T-cell (primary cell): ENCODE data around the gene UBAP1L. TPM values are rescaled to one million over a fixed set of nuclear protein-coding genes. Genes with fewer than 3 reads are reported as not detected.

Source experiments
- ATAC-seq, 4 experiments: fragments of 200-7000 bp in 3 of 4; fragments of 150-1000 bp in 1 of 4; cut with Tn5 transposase; replicated peaks in 1 of 4; 1 replicate in 3 of 4; 2 replicates in 1 of 4; pipeline ENCODE4 v1.10.0; 2021; ENCODE audit warnings: moderate library complexity in 3 of 4, mild to moderate bottlenecking in 2 of 4, moderate number of reproducible peaks in 1 of 4
- CTCF ChIA-PET, 2 donors: fragments of 300-600 bp; sonication (Branson Sonifier 250); formaldehyde crosslinking; loops; one replicate each; lab custom pipeline; 2022; ENCODE audit warnings: antibody characterized with exemption in 2 of 2; lab: Charles Lee
- POLR2A ChIA-PET, 2 donors: fragments of 300-600 bp; sonication (Branson Sonifier 250); formaldehyde crosslinking; loops; one replicate each; lab custom pipeline; 2022; ENCODE audit warnings: antibody characterized with exemption in 2 of 2; lab: Charles Lee
- DNase-seq, 35 experiments: peaks; one replicate each; pipeline versions ENCODE4 v3.0.0 to v3.0.0-alpha.2; 2013 to 2023
- H3K27ac ChIP-seq: one replicate; pipeline ENCODE4 v1.5.1; 2013; ENCODE audit warnings: low read length
- H3K27me3 ChIP-seq, 2 experiments: replicated peaks in 1 of 2; 1 replicate in 1 of 2; 2 replicates in 1 of 2; pipeline versions ENCODE4 v1.6.1 to v1.7.0; 2013; ENCODE audit warnings: low read length in 1 of 2, mixed read lengths in 1 of 2; ENCODE audit not compliant: control insufficient read depth in 2 of 2, insufficient read depth in 2 of 2; ENCODE audit errors: extremely low read depth in 1 of 2
- H3K36me3 ChIP-seq, 2 donors: 1 replicate in 1 of 2; 2 replicates in 1 of 2; pipeline versions ENCODE4 v1.6.1 to v1.7.0; 2013; ENCODE audit warnings: low read length in 1 of 2; ENCODE audit not compliant: control insufficient read depth in 2 of 2, insufficient read depth in 1 of 2; ENCODE audit errors: extremely low read depth in 1 of 2
- H3K4me1 ChIP-seq, 2 experiments: 1 replicate in 1 of 2; 2 replicates in 1 of 2; pipeline versions ENCODE4 v1.6.1 to v1.7.0; 2013; ENCODE audit warnings: low read length in 2 of 2, mixed read lengths in 1 of 2; ENCODE audit not compliant: insufficient read depth in 2 of 2, control insufficient read depth in 1 of 2; ENCODE audit errors: extremely low read depth in 1 of 2
- H3K4me3 ChIP-seq, 2 donors: 1 replicate in 1 of 2; 2 replicates in 1 of 2; pipeline versions ENCODE4 v1.5.1 to v1.7.0; 2013; ENCODE audit warnings: mild to moderate bottlenecking in 2 of 2, low read length in 1 of 2, moderate library complexity in 1 of 2; ENCODE audit not compliant: control insufficient read depth in 1 of 2; ENCODE audit errors: extremely low read depth in 1 of 2
- H3K9me3 ChIP-seq: 2 replicates; pipeline ENCODE4 v1.7.0; 2013
- H3K27ac Mint-ChIP-seq, 2 donors: one replicate each; pipeline ENCODE4 v1.8.0; 2020 to 2021; ENCODE audit warnings: mild to moderate bottlenecking in 2 of 2, mixed read lengths in 2 of 2
- H3K27me3 Mint-ChIP-seq, 2 donors: one replicate each; pipeline ENCODE4 v1.8.0; 2021 to 2022; ENCODE audit warnings: mixed read lengths in 2 of 2
- H3K36me3 Mint-ChIP-seq: one replicate; pipeline ENCODE4 v1.8.0; 2021; ENCODE audit warnings: mixed read lengths
- H3K4me1 Mint-ChIP-seq, 3 donors: one replicate each; pipeline ENCODE4 v1.8.0; 2020 to 2022; ENCODE audit warnings: mixed read lengths in 3 of 3, mild to moderate bottlenecking in 1 of 3
- H3K4me3 Mint-ChIP-seq, 3 donors: one replicate each; pipeline ENCODE4 v1.8.0; 2020 to 2022; ENCODE audit warnings: mild to moderate bottlenecking in 3 of 3, mixed read lengths in 3 of 3, moderate library complexity in 3 of 3
- H3K9me3 Mint-ChIP-seq, 3 donors: one replicate each; pipeline ENCODE4 v1.8.0; 2020 to 2022; ENCODE audit warnings: mixed read lengths in 3 of 3
- WGBS: methylation state at CpG from one replicate; pipeline ENCODE4 v1.1.5; 2013; ENCODE audit warnings: missing lambda C conversion rate; ENCODE audit not compliant: insufficient coverage; 5-methylcytosine and 5-hydroxymethylcytosine counted together
- total RNA-seq, 35 experiments: library from RNA in 6 of 35; stranded (reverse) in 6 of 35; fragments of 120-200 nt in 1 of 35; gene quantifications; one replicate each; pipeline versions ENCODE4 v1.2.1 to v1.2.4 and lab custom pipeline; 2013 to 2026

The UBAP1L gene
- total RNA-seq, 5 donors from 2014 or later (not counting 1 experiment from before 2014, with no cell fraction given): 12.5 to 15.1 (median 13.2) TPM

- H3K4me3 ChIP-seq: no peak overlapping the region
- no peak overlapping the region for H3K27ac ChIP-seq
- ChIA-PET POLR2A (interaction anchor here in 1 of 2 donors (0.5 kb wide), 1 partner anchor 682 kb away, joined by 3 read pairs; no protein-coding TSS in a partner anchor), CTCF (no interaction called here)
- Mint-ChIP-seq H3K27me3 (peaks cover 11 to 12% of the 10 kb centered on the region in 2 donors), H3K4me1 (peaks cover 11 to 15% (median 13%) of the 10 kb centered on the region in 3 donors), H3K9me3 (no peaks in the 10 kb centered on the region), H3K36me3 (no peaks in the 10 kb centered on the region), H3K4me3 (no peak overlapping the region), H3K27ac (no peak overlapping the region)
- no peaks in the 10 kb centered on the region for H3K9me3 ChIP-seq
- no peaks in the 10 kb centered on the region for H3K36me3 ChIP-seq
- peaks cover 0 to 29% of the 10 kb centered on the region in 2 experiments for H3K27me3 ChIP-seq
- peaks cover 2 to 10% of the 10 kb centered on the region in 2 experiments for H3K4me1 ChIP-seq
- DNase-seq: peak in 2 of 35 experiments; percentile 8
- ATAC-seq: no peak
- 88% methylated on average over 5 of the region's 6 CpGs for WGBS
These were observed 28.3 kb downstream of the UBAP1L start for GRCh38 chr15:65086680-65087111.

- WGBS: 89% methylated on average over 5 of the region's 6 CpGs
- no peaks in the 10 kb centered on the region for H3K9me3 Mint-ChIP-seq
- H3K27ac Mint-ChIP-seq: no peak overlapping the region
- Histone ChIP-seq H3K27me3 (peaks cover 0 to 32% of the 10 kb centered on the region in 2 experiments), H3K4me1 (peaks cover 2 to 13% of the 10 kb centered on the region in 2 experiments), H3K27ac (no peak overlapping the region), H3K4me3 (no peak overlapping the region), H3K36me3 (no peaks in the 10 kb centered on the region), H3K9me3 (no peaks in the 10 kb centered on the region)
- DNase-seq (peak in 1 of 35 experiments; percentile 17), ATAC-seq (peak in 1 of 4 experiments; percentile 12)
- no peak overlapping the region for H3K4me3 Mint-ChIP-seq
- CTCF ChIA-PET: no interaction called here
- H3K27me3 Mint-ChIP-seq: peaks cover 11 to 12% of the 10 kb centered on the region in 2 donors
- H3K4me1 Mint-ChIP-seq: peaks cover 11 to 15% (median 15%) of the 10 kb centered on the region in 3 donors
- POLR2A ChIA-PET: interaction anchor here in 1 of 2 donors (0.5 kb wide), 1 partner anchor 681 kb away, joined by 3 read pairs; no protein-coding TSS in a partner anchor
- no peaks in the 10 kb centered on the region for H3K36me3 Mint-ChIP-seq
These were observed 28.9 kb downstream of the UBAP1L start for GRCh38 chr15:65085990-65086679.

- CTCF ChIA-PET: no interaction called here
- ATAC-seq: no peak
- no peaks in the 10 kb centered on the region for H3K36me3 Mint-ChIP-seq
- no peak overlapping the region for H3K4me3 Mint-ChIP-seq
- POLR2A ChIA-PET: interaction anchor here in 1 of 2 donors (0.5 kb wide), 1 partner anchor 33 kb away, joined by 8 read pairs; no protein-coding TSS in a partner anchor
- Histone ChIP-seq H3K4me1 (peaks cover 2 to 13% of the 10 kb centered on the region in 2 experiments), H3K4me3 (no peak overlapping the region), H3K9me3 (no peaks in the 10 kb centered on the region), H3K36me3 (no peaks in the 10 kb centered on the region), H3K27ac (no peak overlapping the region), H3K27me3 (peaks cover 0 to 32% of the 10 kb centered on the region in 2 experiments)
- peaks cover 11 to 12% of the 10 kb centered on the region in 2 donors for H3K27me3 Mint-ChIP-seq
- H3K9me3 Mint-ChIP-seq: no peaks in the 10 kb centered on the region
- H3K4me1 Mint-ChIP-seq: peaks cover 11 to 15% (median 15%) of the 10 kb centered on the region in 3 donors
- no peak for DNase-seq
- WGBS: 95% methylated on average over 6 of the region's 8 CpGs
- no peak overlapping the region for H3K27ac Mint-ChIP-seq
These were observed 29.7 kb downstream of the UBAP1L start for GRCh38 chr15:65085207-65085753.

GRCh38 chr15:65084500-65085206, 30.3 kb downstream of the UBAP1L start:
- no peak overlapping the region for H3K4me3 Mint-ChIP-seq
- H3K27ac ChIP-seq: no peak overlapping the region
- peaks cover 11 to 12% of the 10 kb centered on the region in 2 donors for H3K27me3 Mint-ChIP-seq
- WGBS: 68% methylated on average over 5 of the region's 7 CpGs
- H3K36me3 Mint-ChIP-seq: no peaks in the 10 kb centered on the region
- DNase-seq (no peak), ATAC-seq (no peak)
- H3K4me1 ChIP-seq: peaks cover 2 to 13% of the 10 kb centered on the region in 2 experiments
- H3K4me1 Mint-ChIP-seq: peaks cover 11 to 15% (median 15%) of the 10 kb centered on the region in 3 donors
- H3K27me3 ChIP-seq: peaks cover 0 to 35% of the 10 kb centered on the region in 2 experiments
- ChIA-PET CTCF (no interaction called here), POLR2A (interaction anchor here in 1 of 2 donors (0.5 kb wide), 1 partner anchor 32 kb away, joined by 8 read pairs; no protein-coding TSS in a partner anchor)
- no peaks in the 10 kb centered on the region for H3K9me3 Mint-ChIP-seq
- no peaks in the 10 kb centered on the region for H3K36me3 ChIP-seq
- no peak overlapping the region for H3K27ac Mint-ChIP-seq
- no peaks in the 10 kb centered on the region for H3K9me3 ChIP-seq
- no peak overlapping the region for H3K4me3 ChIP-seq

- H3K9me3 Mint-ChIP-seq: no peaks in the 10 kb centered on the region
- no peak for DNase-seq
- H3K27ac ChIP-seq: no peak overlapping the region
These were observed 31.7 kb downstream of the UBAP1L start for GRCh38 chr15:65083262-65083701.

More at GRCh38 chr15:65083262-65083701, 31.7 kb downstream of the UBAP1L start:
- H3K27ac Mint-ChIP-seq: no peak overlapping the region
- H3K4me1 Mint-ChIP-seq: peaks cover 13 to 15% (median 15%) of the 10 kb centered on the region in 3 donors
- H3K4me3 Mint-ChIP-seq: no peak overlapping the region
- no peaks in the 10 kb centered on the region for H3K36me3 Mint-ChIP-seq
- peaks cover 20 to 21% of the 10 kb centered on the region in 2 donors for H3K27me3 Mint-ChIP-seq
- Histone ChIP-seq H3K27me3 (peaks cover 0 to 45% of the 10 kb centered on the region in 2 experiments), H3K4me1 (peaks cover 2 to 13% of the 10 kb centered on the region in 2 experiments), H3K4me3 (no peak overlapping the region), H3K36me3 (no peaks in the 10 kb centered on the region), H3K9me3 (no peaks in the 10 kb centered on the region)
- WGBS: 82% methylated on average over 4 of the region's 7 CpGs
- CTCF ChIA-PET: interaction anchor here in 1 of 2 donors (1.0 kb wide), 1 partner anchor 50 kb away, joined by 3 read pairs; no protein-coding TSS in a partner anchor
- no peak for ATAC-seq
- POLR2A ChIA-PET: interaction anchor here in 1 of 2 donors (1.0 kb wide), 1 partner anchor 50 kb away, joined by 3 read pairs; no protein-coding TSS in a partner anchor
